Measurements from ENCODE around the gene KIAA0825. TPM values are rescaled to one million over a fixed set of nuclear protein-coding genes. Genes with fewer than 3 reads are reported as not detected.

The KIAA0825 gene
- polyA plus RNA-seq, 1 of the 3 experiments (the other 2 are of a cell fraction), result 0.61 TPM

DNA sequence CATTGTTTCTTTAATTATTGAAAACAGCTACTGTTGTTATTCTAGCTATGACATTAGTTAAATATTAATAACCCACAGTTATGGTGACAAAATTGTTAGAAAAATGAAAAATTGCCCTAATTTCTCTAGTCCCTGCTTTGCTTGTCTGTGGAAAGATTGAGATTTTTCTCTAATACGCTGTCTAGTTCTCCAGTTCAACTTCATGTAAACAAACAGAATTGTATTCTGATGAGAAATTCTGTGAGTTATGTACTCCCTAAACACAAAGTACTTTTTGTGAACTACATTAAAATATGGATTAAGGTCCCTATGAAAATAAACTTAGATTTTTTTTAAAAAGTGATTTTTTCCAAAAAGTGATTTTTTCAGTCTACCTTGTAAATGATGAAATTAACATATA lies 8.8 kb upstream of the KIAA0825 start:
- ChIA-PET POLR2A (no interaction called here), CTCF (interaction anchor here (1.2 kb wide), 1 partner anchor 65 kb away, joined by 4 read pairs; no protein-coding TSS in a partner anchor)
- H3F3A ChIP-seq (replicated peaks; ENCODE audit: insufficient read depth), result no peaks in the 10 kb centered on the region
- peaks cover 4% of the 10 kb centered on the region; the same call in 1 of the 2 replicates for H3K9me3 ChIP-seq
- H3K4me3 ChIP-seq (ENCODE audit: low read depth in 2 of 2, low read length in 1 of 2), result no peak overlapping the region
- no peaks in the 10 kb centered on the region for H3K9me2 ChIP-seq
- DNase-seq, result no peak
- TF ChIP-seq USF1 (IDR thresholded peaks at IDR 0.05; ENCODE audit: borderline replicate concordance, low read depth), result no peak
- no peak for TF ChIP-seq SIN3A (IDR thresholded peaks at IDR 0.05; ENCODE audit: borderline replicate concordance, low read depth, low read length)
- TF ChIP-seq ELF1 (IDR thresholded peaks at IDR 0.05), result no peak
- no peak overlapping the region for H3K27ac ChIP-seq (ENCODE audit: low read depth in 2 of 2, low read length in 1 of 2)
- H4K20me1 ChIP-seq (ENCODE audit: insufficient read depth), result no peaks in the 10 kb centered on the region
- no peaks in the 10 kb centered on the region for H3K27me3 ChIP-seq (ENCODE audit: insufficient read depth)
- H3K36me3 ChIP-seq (replicated peaks in 1 of 2; ENCODE audit: control insufficient read depth in 1 of 2, insufficient read depth in 2 of 2, low read length in 1 of 2), result peaks cover 26 to 28% of the 10 kb centered on the region in 2 experiments
- H3K79me2 ChIP-seq (ENCODE audit: insufficient read depth), result peaks cover 59% of the 10 kb centered on the region
- no peak overlapping the region for H3K9ac ChIP-seq
- WGBS (ENCODE audit: low lambda C conversion rate), result 100% methylated on average over 1 of the region's 1 CpG
- H3K4me2 ChIP-seq, result no peak overlapping the region
- H3K4me1 ChIP-seq (ENCODE audit: control insufficient read depth in 1 of 2, insufficient read depth in 2 of 2, low read depth in 1 of 2, low read length in 1 of 2), result peaks cover 4 to 5% of the 10 kb centered on the region in 2 experiments; a peak in 2 of 4 replicates
- no peak overlapping the region for H2AFZ ChIP-seq (ENCODE audit: low read depth)

GRCh38 chr5:94623877-94624276 lies 5.5 kb upstream of the KIAA0825 start:
- Histone ChIP-seq H2AFZ (ENCODE audit: low read depth) (no peak overlapping the region), H3K79me2 (ENCODE audit: insufficient read depth) (peaks cover 90% of the 10 kb centered on the region), H3K9ac (no peak overlapping the region), H3K27me3 (ENCODE audit: insufficient read depth) (no peaks in the 10 kb centered on the region), H3K9me2 (no peaks in the 10 kb centered on the region), H4K20me1 (ENCODE audit: insufficient read depth) (no peaks in the 10 kb centered on the region), H3K4me1 (ENCODE audit: control insufficient read depth in 1 of 2, insufficient read depth in 2 of 2, low read depth in 1 of 2, low read length in 1 of 2) (peaks cover 4 to 5% of the 10 kb centered on the region in 2 experiments; a peak in 3 of 4 replicates), H3F3A (replicated peaks; ENCODE audit: insufficient read depth) (no peaks in the 10 kb centered on the region), H3K36me3 (replicated peaks in 1 of 2; ENCODE audit: control insufficient read depth in 1 of 2, insufficient read depth in 2 of 2, low read length in 1 of 2) (peaks cover 2 to 4% of the 10 kb centered on the region in 2 experiments), H3K9me3 (no peaks in the 10 kb centered on the region), H3K4me3 (ENCODE audit: low read depth in 2 of 2, low read length in 1 of 2) (no peak overlapping the region), H3K4me2 (no peak overlapping the region), H3K27ac (ENCODE audit: low read depth in 2 of 2, low read length in 1 of 2) (no peak overlapping the region; a peak in 1 of 4 replicates)
- 96% methylated on average over 2 of the region's 2 CpGs for WGBS (ENCODE audit: low lambda C conversion rate)
- DNase-seq, result no peak
- ChIA-PET POLR2A (no interaction called here), CTCF (no interaction called here)
- no peak for TF ChIP-seq ELF1 (IDR thresholded peaks at IDR 0.05)
- TF ChIP-seq NRF1 (IDR thresholded peaks at IDR 0.05; ENCODE audit: low read depth, low read length), result no peak
- TF ChIP-seq MAX (IDR thresholded peaks at IDR 0.05; ENCODE audit: low read depth), result no peak
- TF ChIP-seq TEAD4 (IDR thresholded peaks at IDR 0.05; ENCODE audit: borderline replicate concordance, insufficient read depth), result no peak
- TF ChIP-seq FOSL2 (IDR thresholded peaks at IDR 0.05; ENCODE audit: borderline replicate concordance, low read depth), result no peak
- TF ChIP-seq MEF2A (IDR thresholded peaks at IDR 0.05; ENCODE audit: borderline replicate concordance, low read depth), result no peak
- TF ChIP-seq EP300 (IDR thresholded peaks at IDR 0.05; ENCODE audit: borderline replicate concordance in 1 of 2, low read depth in 1 of 2, low read length in 1 of 2), result no peak
- TF ChIP-seq YY1 (IDR thresholded peaks at IDR 0.05; ENCODE audit: low read depth), result no peak
- no peak for TF ChIP-seq EZH2phosphoT487 (IDR thresholded peaks at IDR 0.05; ENCODE audit: borderline replicate concordance, low read depth)
- TF ChIP-seq GABPA (IDR thresholded peaks at IDR 0.05; ENCODE audit: low read depth), result no peak
- TF ChIP-seq RCOR1 (IDR thresholded peaks at IDR 0.05; ENCODE audit: low read length), result no peak
- no peak for TF ChIP-seq FOXM1 (IDR thresholded peaks at IDR 0.05; ENCODE audit: low read depth)
- TF ChIP-seq RFX5 (IDR thresholded peaks at IDR 0.05; ENCODE audit: low read length), result no peak
- TF ChIP-seq USF2 (IDR thresholded peaks at IDR 0.05; ENCODE audit: borderline replicate concordance, low read depth, low read length), result no peak
- TF ChIP-seq TCF12 (IDR thresholded peaks at IDR 0.05), result no peak
